ENCODE results near the gene TEX12. TPM values are rescaled to one million over a fixed set of nuclear protein-coding genes. Genes with fewer than 3 reads are reported as not detected.

Gene TEX12
- total RNA-seq: not detected in 2 replicates

GRCh38 chr11:112167145-112167544, at the start of gene TEX12:
Gene TEX12 (plus strand): TSS chr11:112167372. CDS start chr11:112169269, 1,897 bp downstream.
- TF ChIP-seq CTCF (IDR thresholded peaks at IDR 0.05; ENCODE audit: insufficient read depth, low read length, poor library complexity, severe bottlenecking): no peak
- no peak for DNase-seq (ENCODE audit: low read depth)
- Histone ChIP-seq H3K4me3 (ENCODE audit: low read depth, low read length) (no peak within 1 kb of the TSS), H3K27me3 (ENCODE audit: control insufficient read depth, insufficient read depth, low read length) (no peaks in the 10 kb centered on the region), H3K36me3 (ENCODE audit: control insufficient read depth, insufficient read depth, low read length) (no peaks in the 10 kb centered on the region)

GRCh38 chr11:112118176-112118575, 49.0 kb upstream of the TEX12 start:
- no peak overlapping the region for H3K4me3 ChIP-seq (ENCODE audit: low read depth, low read length)
- H3K27me3 ChIP-seq (ENCODE audit: control insufficient read depth, insufficient read depth, low read length): no peaks in the 10 kb centered on the region
- no peak for TF ChIP-seq CTCF (IDR thresholded peaks at IDR 0.05; ENCODE audit: insufficient read depth, low read length, poor library complexity, severe bottlenecking)
- no peak for DNase-seq (ENCODE audit: low read depth)
- no peaks in the 10 kb centered on the region for H3K36me3 ChIP-seq (ENCODE audit: control insufficient read depth, insufficient read depth, low read length)

- no peak for DNase-seq (ENCODE audit: low read depth)
- no peaks in the 10 kb centered on the region for H3K36me3 ChIP-seq (ENCODE audit: control insufficient read depth, insufficient read depth, low read length)
- no peaks in the 10 kb centered on the region for H3K27me3 ChIP-seq (ENCODE audit: control insufficient read depth, insufficient read depth, low read length)
- H3K4me3 ChIP-seq (ENCODE audit: low read depth, low read length): no peak overlapping the region
- TF ChIP-seq CTCF (IDR thresholded peaks at IDR 0.05; ENCODE audit: insufficient read depth, low read length, poor library complexity, severe bottlenecking): no peak
Measured at GRCh38 chr11:112121981-112122615, 45.1 kb upstream of the TEX12 start.

GRCh38 chr11:112123129-112123528, 44.0 kb upstream of the TEX12 start:
- DNase-seq (ENCODE audit: low read depth): no peak
- H3K27me3 ChIP-seq (ENCODE audit: control insufficient read depth, insufficient read depth, low read length): no peaks in the 10 kb centered on the region
- H3K36me3 ChIP-seq (ENCODE audit: control insufficient read depth, insufficient read depth, low read length): no peaks in the 10 kb centered on the region
- no peak for TF ChIP-seq CTCF (IDR thresholded peaks at IDR 0.05; ENCODE audit: insufficient read depth, low read length, poor library complexity, severe bottlenecking)
- no peak overlapping the region for H3K4me3 ChIP-seq (ENCODE audit: low read depth, low read length)

- DNase-seq (ENCODE audit: low read depth): no peak
- H3K4me3 ChIP-seq (ENCODE audit: low read depth, low read length): no peak overlapping the region
- H3K36me3 ChIP-seq (ENCODE audit: control insufficient read depth, insufficient read depth, low read length): no peaks in the 10 kb centered on the region
- TF ChIP-seq CTCF (IDR thresholded peaks at IDR 0.05; ENCODE audit: insufficient read depth, low read length, poor library complexity, severe bottlenecking): no peak
- no peaks in the 10 kb centered on the region for H3K27me3 ChIP-seq (ENCODE audit: control insufficient read depth, insufficient read depth, low read length)
Measured at GRCh38 chr11:112127056-112127455, 40.1 kb upstream of the TEX12 start.
